GM21360 (cell line): Measurements from ENCODE around the gene CACNG1.
A peak's percentile ranks its signal among the peaks of the same experiment; 100 is the strongest.
"Not testable (repeated sequence)": the region's sequence is repeated elsewhere in the genome, so short reads cannot be mapped to it uniquely, and the experiment has no call there.

Experiments used
- ATAC-seq: cut with Tn5 transposase; IDR thresholded peaks from one replicate; pipeline ENCODE4 v1.9.1; 2021; ENCODE audit warnings: mild to moderate bottlenecking, moderate library complexity; ENCODE audit not compliant: unreplicated experiment

CACNG1 gene

GRCh38 chr17:67024736-67025135 is 19.6 kb upstream of the CACNG1 start:
- ATAC-seq, result no peak

GRCh38 chr17:67025216-67025792 is 19.1 kb upstream of the CACNG1 start:
- ATAC-seq, result no peak

GRCh38 chr17:67026341-67026740 is 18.0 kb upstream of the CACNG1 start:
- no peak for ATAC-seq

DNA sequence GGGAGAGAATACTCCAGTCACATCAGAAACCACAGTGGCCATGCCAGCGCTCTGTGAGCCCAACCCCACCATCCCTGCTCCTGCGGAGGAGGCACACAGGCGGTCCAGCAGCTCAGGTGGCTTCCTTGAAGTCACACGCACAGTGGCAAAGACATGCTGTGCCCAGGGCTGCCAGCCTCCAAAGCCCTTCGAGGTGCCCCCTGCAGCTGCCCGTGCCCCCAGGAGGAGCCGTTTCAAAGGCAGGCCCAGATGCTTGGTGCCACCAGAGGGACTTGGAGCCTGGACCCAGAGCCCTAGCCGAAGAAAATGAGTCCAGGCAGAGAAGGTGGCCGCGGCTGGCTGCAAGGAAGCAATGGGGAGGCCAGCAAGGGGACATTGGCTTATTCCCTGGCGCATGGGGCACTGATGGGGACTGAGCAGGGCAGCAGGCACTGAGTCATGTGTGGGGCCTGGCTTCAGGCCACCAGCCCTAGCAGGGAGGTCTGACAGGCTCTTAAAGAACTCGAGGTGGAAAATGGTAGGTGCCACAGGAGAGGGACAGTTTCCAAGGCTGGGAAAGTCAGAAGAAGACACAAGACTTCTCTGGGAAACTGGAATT is 17.2 kb upstream of the CACNG1 start:
- no peak for ATAC-seq

- no peak for ATAC-seq
These were observed 13.7 kb upstream of the CACNG1 start for GRCh38 chr17:67030641-67031040.

DNA sequence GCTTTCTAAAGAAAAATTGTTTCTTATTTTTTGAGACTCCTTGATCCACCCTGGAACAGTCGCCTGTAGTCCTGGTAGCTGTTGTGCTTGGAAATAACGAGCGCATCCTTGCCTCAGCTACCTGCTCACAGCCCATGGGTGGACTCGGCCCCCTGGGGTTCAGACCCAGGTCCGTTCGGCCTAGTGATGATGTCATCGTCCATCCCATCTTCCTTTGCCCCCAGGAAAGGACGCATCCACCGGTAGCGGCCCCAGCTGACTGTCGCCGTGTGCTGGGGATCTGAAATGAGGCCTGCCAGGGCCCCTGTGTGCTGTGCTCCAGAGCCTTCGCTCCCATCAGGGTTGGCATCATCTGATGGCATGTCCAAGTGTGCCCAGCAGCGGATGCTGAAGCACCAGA is 12.0 kb upstream of the CACNG1 start:
- no peak for ATAC-seq

DNA sequence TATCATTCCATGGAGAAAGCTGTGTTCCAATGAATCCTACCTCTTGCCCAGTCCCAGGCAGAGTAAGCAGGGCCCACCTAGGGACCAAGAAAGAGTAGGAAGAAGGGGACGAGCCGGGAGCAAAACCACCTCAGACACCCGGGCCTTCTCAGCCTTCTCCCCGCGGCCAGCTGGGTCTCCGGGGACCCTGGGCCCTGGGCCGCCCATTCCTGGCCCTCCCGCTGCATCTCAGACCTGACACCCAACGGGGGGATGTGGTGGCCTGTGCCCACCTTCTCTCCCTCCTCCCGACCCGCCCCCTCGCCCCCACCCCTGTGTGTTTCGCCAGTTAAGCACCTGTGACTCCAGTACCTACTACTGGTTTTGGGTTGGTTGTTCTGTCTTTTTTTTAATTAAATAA is 11.4 kb upstream of the CACNG1 start:
- no peak for ATAC-seq

DNA sequence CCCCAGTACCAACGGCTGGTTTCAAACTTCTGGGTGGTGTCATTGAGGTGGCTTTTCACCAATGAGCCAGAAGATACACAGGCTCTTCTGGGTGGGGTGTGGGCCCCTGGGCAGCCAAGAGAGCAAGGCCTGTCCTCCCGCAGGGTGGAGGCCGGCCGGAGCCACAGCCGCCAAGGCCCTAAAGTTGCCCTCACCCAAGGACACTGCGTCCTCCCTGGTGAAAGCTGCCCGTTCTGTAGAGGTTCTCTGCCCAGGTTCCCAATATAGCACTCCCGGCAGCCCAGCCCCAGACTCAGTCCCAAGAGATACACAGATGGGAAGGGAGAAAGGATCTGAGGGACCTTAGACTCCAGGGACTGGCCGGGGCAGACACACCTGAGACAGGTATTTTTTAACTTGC is 10.7 kb upstream of the CACNG1 start:
- ATAC-seq, result no peak

- ATAC-seq, result peak; percentile 49
These were observed 8.9 kb upstream of the CACNG1 start for GRCh38 chr17:67035131-67036083.

DNA sequence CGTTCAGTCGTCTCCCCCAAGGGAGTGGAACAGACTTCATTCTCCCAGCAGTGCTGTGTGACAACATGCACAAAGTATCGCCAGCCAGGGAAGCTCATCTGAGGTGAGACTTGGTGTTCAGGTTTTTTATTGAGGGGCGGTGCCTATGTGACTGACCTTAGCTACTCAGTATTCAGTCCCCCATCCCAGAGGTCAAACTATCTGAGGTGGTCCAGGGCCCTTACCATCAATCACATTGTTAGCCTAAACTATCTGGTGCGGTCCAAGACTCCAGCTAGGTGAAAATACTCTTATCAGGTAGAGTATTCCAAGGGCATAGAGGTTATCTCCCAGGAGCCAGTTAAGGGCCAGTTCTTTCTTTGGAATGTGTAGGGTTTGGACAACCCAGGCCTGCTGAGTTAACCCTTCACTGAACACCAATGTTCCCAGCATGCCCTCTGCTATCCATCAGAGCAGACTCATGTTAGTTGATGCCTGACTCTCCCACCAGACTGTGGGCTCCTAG is 5.4 kb upstream of the CACNG1 start:
- ATAC-seq, result no peak

GRCh38 chr17:67040652-67041051 is 3.7 kb upstream of the CACNG1 start:
- ATAC-seq, result no peak

GRCh38 chr17:67041119-67041518 is 3.2 kb upstream of the CACNG1 start:
- ATAC-seq, result not testable (repeated sequence)

- ATAC-seq, result no peak
These were observed 2.8 kb upstream of the CACNG1 start for GRCh38 chr17:67041531-67041930.

DNA sequence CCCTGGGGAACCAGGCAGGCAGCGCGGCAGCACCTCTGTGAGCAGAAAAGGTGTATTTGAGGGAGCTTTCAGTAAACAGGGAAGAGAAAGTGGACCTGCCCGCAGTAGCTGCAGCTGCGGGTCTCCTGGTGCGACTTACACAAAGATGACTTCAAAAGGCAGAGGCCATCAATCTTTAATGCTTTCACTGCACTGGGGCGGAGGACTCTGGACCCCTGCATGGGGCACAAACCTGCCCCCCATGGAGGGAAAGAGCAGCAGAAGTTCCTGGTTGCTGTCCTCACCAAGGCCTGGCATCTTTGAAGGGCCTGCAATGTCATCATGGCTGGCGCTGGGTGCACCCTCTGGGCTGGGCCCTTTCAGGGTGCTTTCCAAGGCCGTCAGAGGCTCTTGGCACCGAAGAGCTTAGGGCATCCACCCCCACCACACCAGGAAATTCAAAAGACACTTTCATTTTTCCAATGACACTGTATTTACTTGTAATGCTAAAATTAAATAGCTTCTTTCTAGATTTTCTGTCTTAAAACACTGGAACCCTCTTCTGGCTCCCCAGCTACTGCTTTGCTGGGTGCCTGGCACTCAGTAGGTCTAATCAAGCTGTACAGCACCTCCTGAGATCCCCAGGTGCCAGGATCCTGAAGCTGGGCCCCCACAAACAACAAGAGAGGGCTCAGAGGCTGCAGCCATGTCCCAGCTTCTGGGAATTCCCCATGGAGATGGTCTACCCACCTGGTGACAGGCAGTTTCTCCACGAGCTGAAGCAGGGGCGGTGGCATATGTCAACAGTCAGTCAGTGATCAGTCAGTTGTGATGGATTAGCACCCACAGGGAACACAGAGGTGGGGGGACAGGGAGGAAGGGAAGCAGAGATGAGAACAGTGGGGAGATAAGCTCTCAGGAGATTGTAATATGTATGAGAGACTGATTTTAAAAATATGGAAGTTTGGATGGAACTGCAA is 2.1 kb upstream of the CACNG1 start:
- no peak for ATAC-seq

DNA sequence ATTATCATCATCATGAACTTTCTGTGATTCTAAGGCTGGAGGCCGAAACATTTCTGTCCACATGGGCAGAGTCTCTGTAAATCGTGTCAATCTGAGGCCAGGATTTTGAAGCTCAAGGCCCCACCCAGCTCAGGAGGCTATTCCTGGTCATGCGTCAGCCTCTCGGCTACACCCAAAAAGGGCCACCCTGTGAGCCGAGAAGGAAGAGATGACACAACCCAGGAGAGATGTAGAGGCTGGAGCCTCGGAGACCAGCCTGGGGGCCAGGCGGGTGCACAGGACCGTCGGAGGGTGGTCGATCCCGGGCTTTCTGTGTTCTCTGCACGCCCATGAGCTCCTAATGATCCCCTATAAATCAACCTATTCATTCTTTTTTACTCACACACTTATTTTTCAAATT is 1.1 kb upstream of the CACNG1 start:
- ATAC-seq, result no peak

- no peak for ATAC-seq
These were observed 586 bp downstream of the CACNG1 start for GRCh38 chr17:67044940-67045339.

DNA sequence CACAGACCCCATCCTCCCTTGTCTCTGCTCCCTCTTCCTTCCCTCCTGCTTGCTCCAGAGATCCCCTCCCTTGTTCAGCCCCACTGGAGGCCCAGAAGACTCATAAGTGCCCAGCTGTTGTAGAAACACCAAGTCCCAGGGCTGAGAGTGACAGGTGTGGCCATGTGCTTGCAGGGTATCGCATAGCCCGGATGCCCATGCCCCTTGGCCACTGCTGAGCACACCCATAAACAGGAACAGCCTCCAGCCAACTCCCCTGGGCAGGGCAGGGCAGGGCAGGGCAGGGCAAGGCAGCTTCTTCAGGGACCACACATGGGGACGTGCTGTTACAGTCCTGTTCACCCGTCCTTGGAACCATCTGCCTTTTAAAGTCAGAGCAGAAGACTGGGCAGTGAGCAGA is 2.0 kb downstream of the CACNG1 start:
- no peak for ATAC-seq

- no peak for ATAC-seq
These were observed 3.0 kb downstream of the CACNG1 start for GRCh38 chr17:67047382-67047781.

DNA sequence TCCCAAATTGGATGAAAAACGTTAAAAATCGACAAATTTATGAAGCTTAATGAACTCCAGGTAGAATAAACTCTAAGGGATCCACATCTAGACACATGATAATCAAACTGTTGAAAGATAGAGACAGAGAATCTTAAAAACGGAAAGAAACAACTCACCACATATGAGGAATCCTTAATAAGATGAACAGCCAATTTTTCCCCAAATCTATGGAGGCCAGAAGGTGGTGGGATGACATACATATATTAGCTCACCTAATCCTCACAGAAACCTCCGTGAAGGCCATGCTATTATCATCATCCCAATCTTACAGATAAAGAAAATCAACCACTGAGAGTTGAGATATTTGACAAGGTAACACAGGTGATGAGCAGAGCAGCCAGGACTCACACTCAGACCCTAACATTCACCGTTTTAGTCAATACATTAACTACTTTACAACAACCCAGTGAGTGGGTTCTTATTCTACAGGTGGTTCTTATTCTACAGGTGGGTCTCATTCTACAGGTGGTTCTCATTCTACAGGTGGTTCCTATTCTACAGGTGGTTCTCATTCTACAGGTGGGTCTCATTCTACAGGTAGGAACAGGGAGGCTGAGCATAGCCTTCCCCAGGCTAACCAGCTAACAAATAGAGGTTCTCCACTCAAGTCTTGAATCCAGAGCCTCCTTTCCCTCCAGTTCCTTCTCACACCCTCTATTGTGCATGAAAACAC is 4.8 kb downstream of the CACNG1 start:
- ATAC-seq, result no peak

DNA sequence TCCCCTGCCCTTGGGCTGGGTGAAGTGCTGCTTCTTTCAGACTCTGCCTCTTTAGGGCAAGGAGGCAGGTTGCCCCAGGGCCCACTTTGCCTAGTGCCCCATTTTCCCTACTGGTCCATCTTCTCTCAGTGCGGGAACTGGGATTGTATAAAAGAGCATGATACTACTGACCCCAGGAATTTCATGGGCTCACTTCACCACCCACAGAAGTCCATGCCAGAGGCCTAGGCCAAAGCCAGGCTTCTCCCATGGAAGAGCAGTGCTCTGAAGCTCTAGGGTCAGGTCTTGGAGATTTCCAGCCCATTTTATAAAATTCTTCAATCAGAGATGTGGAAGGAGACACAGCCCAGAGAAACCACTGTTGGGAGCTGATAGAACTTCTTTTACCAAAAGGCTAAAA is 5.7 kb downstream of the CACNG1 start:
- no peak for ATAC-seq
